Measurements from ENCODE around the gene GRK6.
A peak's percentile ranks its signal among the peaks of the same experiment; 100 is the strongest.

The GRK6 gene

DNA sequence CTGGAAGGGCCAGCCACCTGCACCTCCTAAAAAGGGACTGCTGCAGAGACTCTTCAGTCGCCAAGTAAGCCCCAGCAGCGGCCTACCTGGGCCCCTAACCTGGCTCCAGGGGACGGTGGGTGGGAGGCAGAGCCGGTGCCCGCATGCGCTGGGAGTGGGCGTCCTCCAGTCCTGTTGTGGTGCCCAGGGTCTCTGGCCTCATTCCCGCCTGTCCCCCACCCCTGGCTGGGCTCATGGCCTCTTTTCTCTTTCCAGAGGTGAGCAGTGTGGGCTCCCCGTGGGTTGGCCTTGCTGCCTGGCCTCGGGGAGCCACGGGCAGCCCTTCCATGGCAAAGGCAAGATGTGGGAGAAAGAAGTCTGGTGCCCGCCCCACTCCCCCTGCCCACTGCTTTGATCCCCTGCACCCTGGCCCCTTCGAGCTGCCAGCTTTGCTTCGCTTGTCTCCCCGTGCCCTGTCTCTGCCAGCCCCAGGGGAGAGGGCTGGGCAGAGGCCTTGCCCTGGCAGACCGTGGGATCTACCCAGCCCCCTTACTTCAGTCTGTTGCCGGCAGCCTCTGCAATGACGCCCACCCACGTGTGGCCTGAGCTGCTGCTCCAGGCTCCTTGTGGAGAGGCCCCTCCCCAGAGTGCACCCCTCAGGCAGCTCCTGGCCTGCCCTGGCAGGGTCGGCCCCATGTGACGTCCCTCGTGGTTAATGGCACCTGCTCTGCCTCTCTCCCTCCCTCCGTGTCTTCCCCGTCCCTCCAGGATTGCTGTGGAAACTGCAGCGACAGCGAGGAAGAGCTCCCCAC is 14.7 kb downstream of the GRK6 start:
- DNase-seq = no peak

GRCh38 chr5:177442066-177442826 is 15.8 kb downstream of the GRK6 start:
- no peak for DNase-seq

- no peak for DNase-seq
Observed at GRCh38 chr5:177443144-177443983, 16.9 kb downstream of the GRK6 start.

DNA sequence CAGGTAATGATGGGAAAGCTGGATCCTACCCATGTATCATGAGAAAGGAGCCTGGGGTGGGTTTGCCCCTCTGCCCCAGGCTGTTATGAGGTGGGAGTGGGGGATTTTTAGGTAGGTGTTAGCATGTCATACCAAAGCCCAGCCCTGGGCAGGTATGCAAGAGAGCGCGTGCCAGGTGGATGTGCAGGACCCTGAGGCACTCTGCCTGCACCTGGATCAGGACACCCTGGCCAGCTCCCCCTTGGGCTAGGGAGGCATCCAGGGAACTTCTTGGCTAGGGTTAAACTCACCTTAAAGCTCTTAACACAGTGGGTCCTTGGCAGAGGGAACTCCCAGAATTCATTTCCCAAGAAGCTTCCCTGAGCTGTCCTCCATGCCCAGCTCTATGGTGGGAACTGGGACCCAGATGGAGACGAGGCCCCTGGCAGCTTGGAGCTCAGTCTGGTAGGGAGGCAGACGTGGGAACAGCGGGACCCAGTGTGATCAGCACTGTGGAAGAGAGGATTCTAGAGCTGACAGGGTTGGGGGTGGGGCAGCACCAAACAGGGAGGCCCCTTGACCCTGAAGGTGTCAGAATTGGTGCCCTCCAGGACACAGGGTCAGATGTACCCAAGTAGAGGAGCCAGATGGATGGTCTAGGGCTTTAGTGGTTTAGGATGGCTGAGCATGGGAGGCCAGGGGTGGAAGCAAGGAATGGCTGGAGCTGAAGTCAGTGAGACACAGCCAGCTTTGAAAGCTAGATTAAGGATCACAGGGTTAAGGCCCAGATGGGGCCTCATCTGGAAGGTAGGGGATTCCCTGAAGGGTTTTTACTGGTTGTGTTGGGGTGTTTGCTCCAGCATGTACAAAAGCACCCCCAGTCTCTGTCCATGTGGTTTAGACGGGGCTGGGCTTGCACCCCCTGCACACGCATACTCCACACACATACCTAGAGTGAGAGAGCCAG is 17.9 kb downstream of the GRK6 start:
- DNase-seq = no peak

- DNase-seq = no peak
Observed at GRCh38 chr5:177445052-177445916, 18.8 kb downstream of the GRK6 start.

GRCh38 chr5:177445917-177446199 is 19.4 kb downstream of the GRK6 start:
- DNase-seq = no peak

GRCh38 chr5:177446200-177447065 is 20.0 kb downstream of the GRK6 start, which contains the start of gene PRR7:
Gene PRR7 (plus strand): TSS chr5:177446814. CDS start chr5:177455068, 8,254 bp downstream.
- DNase-seq = peak; percentile 81

- DNase-seq = peak; percentile 67
Observed at GRCh38 chr5:177447066-177447610, 20.7 kb downstream of the GRK6 start.

DNA sequence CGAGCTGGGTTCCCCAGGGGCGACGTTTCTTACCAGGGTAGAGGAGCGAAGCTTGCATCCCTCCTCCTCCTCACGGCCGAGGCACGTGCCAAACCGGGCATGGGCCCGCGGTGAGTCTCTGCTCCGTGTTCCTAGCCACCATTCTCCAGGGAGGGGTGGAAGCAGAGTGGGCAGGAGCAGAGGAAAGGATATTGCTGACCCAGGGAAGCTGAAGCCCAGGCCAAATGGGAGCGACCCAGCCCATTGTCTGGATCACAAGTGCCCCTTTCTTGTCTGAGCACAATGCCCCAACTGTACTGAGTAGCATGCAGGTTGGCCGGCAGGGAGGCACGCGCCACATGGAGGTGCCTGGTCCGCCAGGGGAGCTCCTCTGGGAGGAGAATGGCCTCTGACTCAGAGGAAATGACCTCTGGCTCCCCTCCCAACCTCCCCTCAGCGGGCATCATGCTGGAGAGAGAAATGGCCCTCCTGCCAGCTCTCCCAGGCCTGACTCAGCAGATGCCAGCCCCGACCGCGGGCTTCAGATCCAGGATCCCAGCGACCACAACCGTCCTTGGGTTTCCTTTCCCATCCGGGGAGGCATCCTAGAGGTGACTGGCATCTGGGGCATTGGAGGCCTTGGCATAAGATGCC is 21.3 kb downstream of the GRK6 start:
- no peak for DNase-seq

DNA sequence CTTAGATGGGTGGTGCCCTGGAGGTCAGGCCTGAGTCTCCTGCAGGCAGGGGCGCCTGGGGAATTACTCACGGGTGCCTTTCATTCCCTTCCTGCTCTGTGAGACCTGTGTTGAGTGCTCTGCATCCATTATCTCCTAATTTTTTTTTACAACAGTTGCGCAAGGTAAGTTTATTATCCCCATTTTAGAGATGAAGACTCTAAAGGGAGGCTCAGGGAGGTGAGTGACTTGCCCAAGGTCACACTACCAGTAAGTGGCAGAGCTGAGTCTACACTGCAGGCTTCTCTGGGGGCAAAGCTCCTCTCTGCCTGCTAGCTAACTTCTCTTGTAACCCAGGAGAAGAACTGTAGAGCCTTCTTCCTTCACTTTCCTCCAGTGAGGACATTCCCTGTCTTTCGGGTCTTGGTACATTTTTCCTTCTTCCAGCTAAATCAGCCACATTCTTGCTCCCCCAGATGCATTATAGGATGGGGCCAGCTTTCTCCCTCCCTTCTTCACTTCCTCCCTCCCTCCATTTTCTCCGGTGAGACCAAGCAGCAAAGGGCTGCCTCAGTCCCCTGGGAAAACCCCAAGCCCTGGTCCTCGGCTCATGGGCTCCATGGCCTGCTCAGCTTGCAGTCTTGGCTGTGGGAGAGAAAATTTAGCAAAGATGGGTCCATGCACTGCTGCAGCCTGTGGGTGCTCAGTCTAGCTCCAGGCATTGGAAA is 21.9 kb downstream of the GRK6 start:
- DNase-seq = no peak

DNA sequence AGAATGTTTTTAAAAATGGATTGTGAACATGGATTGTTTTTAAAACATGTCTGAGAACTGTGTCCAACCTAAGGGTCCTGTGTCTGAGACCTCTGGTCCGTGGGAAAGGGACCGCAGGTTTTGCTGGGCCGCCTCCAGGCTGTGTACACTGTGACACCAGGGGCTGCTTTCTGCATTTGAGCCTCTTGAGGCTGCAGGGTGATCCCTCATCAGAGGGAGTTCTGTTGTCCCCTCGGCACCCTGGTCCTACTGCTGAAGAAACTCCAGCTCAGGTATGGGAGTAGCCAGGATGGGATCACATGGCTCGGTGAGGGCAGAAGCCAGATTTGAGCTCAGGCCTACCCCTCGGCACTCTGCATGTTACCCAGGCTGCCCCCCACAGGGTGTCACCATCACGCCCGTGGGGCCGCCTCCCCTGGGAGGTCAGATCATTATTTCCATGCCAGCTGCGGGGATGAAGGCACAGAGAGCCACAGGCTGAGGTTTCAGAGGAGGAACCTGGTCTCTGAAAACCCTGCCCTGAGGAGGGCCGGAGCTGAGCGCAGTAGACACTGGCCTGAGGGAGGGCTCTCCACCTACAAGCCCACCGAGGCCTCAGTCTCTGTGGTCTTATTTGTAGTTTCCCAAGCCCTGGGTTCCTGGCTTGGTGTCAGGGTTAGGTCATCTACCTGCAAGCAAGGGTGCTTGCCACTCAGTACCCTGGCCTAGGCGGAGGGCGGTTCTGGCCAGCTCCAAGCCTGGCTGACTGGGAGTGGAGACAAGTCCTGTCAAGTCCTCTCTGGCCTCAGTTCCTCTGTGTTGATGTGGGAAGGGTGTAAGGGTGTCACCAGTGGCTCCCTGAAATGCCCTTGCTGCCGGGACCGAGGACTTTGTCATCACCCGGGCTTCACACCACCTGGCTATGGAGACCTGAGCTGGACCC is 22.9 kb downstream of the GRK6 start:
- no peak for DNase-seq

DNA sequence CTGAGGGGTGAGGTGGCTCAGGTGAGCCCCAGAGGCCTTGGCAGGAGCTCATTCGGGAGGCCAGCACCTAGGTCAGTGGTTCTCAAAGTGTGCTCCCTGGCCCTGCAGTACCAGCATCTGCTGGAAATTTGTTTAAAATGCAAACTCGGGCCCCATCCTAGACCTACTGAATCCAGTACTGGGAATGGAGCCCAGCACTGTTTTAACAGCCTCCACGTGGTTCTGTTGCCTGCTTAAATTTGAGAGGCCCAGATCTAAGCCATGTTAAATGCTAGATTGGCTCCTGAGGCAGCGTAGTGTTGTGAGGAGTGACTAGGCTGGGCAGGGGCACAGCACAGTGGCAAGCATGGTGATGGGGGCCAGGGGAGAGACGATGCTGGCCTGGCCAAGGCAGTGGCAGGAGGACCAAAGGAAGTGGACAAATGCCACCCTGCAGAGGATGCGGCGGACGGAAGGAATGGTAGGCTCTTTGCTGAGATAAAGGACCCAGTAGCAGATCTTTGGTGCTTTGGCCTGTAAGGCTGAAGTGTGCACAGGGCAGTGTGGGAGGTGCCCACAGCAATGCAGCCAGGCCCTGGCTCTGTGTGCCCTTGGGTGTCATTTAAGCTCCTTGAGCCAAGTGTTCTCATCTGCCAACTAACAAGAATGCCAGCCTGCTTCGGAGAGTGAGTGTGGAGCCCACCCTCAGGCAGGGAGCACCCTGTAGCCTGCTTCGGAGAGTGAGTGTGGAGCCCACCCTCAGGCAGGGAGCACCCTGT is 24.4 kb downstream of the GRK6 start:
- DNase-seq = no peak

DNA sequence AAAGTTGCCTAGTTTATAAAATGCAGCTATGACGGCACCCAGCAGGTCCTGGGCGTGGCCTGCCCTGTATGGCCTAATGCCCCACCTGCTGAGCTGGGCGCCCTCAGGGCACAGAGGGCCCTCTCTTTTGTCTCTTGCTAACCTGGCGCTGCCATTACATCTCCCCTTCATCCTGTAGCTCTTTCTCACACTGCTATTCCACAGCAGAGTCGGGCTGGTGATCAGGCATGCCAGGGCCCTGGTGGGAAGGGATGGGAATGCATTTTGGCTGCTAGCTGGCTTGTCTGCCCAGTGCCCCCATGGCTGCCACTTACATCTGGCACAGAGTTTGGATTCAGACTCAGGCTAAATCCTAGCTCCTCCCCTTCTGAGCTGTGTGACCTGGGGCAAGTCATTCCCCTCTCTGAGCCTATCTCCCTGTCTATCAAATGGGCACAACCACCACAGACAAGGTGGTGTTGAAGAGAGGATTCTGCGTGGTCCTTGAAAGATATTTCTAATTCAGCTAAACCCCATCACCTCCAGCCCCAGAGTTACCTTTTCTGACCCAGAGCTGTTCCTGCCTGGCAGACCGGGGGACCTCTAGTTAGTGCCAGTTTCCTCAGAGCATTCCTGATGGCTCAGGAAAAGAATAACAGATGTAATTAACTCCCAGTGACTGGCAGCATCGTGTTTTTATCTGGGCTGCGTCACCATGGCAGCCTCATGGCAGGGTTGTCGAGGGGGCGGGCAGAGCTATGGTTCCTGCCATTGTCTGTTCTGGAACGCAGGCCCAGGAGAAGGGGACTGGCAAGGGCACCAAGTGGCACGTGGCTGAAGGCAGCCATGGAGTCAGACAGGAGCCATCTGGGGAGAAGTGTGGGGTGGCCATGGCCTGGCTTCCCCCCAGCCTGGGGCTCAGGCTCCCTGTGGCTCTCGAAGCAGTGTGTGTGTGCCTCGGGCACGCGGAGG is 26.5 kb downstream of the GRK6 start:
- no peak for DNase-seq

DNA sequence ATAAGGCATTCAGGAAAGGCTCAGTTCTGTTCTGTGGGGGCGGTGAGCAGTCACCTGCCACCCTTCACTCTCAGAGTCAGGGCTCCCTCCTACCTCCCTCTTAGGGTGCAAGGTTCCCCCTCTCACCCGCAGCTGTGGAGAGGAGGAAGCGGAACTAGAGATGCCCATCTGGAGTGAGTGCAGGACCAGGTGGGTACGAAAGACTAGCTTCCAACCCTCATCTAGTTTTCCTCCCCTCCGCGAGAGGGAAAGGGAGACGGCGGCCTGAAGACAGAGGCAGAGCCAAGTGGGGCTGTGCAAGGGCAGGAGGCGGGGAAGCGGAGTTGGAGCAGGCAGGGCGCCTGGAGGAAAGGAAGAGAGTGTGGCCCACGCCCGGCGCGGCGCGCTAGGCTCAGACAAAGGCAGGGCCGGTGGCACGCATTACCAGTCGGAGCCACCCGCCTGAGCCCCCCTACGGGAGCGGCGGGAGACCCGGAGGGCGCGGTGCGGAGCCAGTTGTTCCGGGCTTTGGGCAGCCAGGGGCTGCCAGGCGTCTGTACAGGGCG is 27.4 kb downstream of the GRK6 start:
- no peak for DNase-seq

DNA sequence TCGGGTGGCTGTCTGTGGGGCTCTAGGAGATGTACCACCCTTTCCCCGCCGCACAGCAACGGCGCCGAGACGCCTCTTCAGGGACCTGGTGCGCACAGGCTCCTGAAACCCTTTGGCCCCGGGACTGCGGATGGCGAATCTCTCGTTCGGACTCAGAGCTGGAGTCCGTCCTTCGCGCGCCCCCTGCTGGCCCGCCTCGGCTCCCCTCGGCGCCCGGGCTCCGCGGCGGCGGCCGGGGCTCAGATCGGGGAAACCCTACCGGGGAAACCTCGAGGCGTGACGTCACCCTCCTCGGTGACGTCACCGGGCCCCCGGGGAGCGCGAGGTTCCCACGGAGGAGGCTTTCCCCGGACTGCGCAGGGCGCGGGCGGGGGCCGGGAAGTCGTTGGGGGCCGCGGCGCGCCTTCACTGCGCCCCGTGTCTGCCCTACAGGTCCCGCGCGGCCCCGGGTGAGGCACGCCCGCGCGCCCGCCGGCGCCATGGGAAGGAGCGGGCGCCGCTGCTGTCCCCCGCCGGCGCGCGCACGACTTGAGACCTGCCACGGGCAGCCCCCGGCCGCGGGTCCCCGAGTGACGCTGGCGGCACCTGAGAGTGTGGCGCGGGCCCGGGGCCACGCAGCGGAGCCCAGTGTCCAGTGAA is 28.0 kb downstream of the GRK6 start:
- peak; percentile 90 for DNase-seq
